Thymus (tissue), 11 donors: ENCODE results near the gene EYA4. TPM values are rescaled to one million over a fixed set of nuclear protein-coding genes. Genes with fewer than 3 reads are reported as not detected.
"Not testable (repeated sequence)": the region's sequence is repeated elsewhere in the genome, so short reads cannot be mapped to it uniquely, and the experiment has no call there.

Experiments
- DNase-seq, 9 donors: peaks; one replicate each; pipeline ENCODE4 v3.0.0-alpha.2; 2013; ENCODE audit warnings: low spot score in 9 of 9, low read depth in 6 of 9, missing footprints in 1 of 9
- H3K27ac ChIP-seq, 2 donors: one replicate each; pipeline ENCODE4 v1.5.1; 2013; ENCODE audit warnings: control low read depth in 1 of 2, low read depth in 1 of 2, low read length in 1 of 2, mild to moderate bottlenecking in 1 of 2, moderate library complexity in 1 of 2
- H3K27me3 ChIP-seq, 2 donors: one replicate each; pipeline ENCODE4 v1.5.1; 2013; ENCODE audit warnings: low read length in 1 of 2; ENCODE audit not compliant: control insufficient read depth in 2 of 2, insufficient read depth in 1 of 2
- H3K36me3 ChIP-seq, 2 donors: one replicate each; pipeline ENCODE4 v1.5.1; 2013; ENCODE audit warnings: low read length in 1 of 2, mild to moderate bottlenecking in 1 of 2, moderate library complexity in 1 of 2; ENCODE audit not compliant: control insufficient read depth in 2 of 2, insufficient read depth in 2 of 2
- H3K4me1 ChIP-seq, 2 donors: one replicate each; pipeline ENCODE4 v1.5.1; 2013; ENCODE audit warnings: low read length in 2 of 2; ENCODE audit not compliant: control insufficient read depth in 2 of 2, insufficient read depth in 2 of 2
- H3K4me3 ChIP-seq, 2 donors: one replicate each; pipeline ENCODE4 v1.5.1; 2013; ENCODE audit warnings: low read length in 2 of 2, control low read depth in 1 of 2, mild to moderate bottlenecking in 1 of 2
- H3K9me3 ChIP-seq, 2 donors: one replicate each; pipeline ENCODE4 v1.5.1; 2013; ENCODE audit warnings: low read length in 1 of 2, mild to moderate bottlenecking in 1 of 2; ENCODE audit not compliant: control insufficient read depth in 2 of 2, insufficient read depth in 1 of 2
- WGBS: extraction: QIAGEN DNeasy Blood & Tissue Kit; methylation state at CpG from one replicate; pipeline ENCODE4 v1.1.7; 2013; 5-methylcytosine and 5-hydroxymethylcytosine counted together
- polyA plus RNA-seq: library from polyadenylated mRNA; stranded (reverse); fragments of 200-250 nt; gene quantifications from one replicate; pipeline ENCODE4 v1.2.3, GENCODE V29; 2013
- total RNA-seq: library from RNA; stranded (reverse); fragments of 120-200 nt; gene quantifications from one replicate; pipeline ENCODE4 v1.2.4, GENCODE V29; 2013
- donor health status: healthy.

EYA4 gene
- total and polyA plus RNA-seq, 2 donors: 6.2 to 9.5 TPM

DNA sequence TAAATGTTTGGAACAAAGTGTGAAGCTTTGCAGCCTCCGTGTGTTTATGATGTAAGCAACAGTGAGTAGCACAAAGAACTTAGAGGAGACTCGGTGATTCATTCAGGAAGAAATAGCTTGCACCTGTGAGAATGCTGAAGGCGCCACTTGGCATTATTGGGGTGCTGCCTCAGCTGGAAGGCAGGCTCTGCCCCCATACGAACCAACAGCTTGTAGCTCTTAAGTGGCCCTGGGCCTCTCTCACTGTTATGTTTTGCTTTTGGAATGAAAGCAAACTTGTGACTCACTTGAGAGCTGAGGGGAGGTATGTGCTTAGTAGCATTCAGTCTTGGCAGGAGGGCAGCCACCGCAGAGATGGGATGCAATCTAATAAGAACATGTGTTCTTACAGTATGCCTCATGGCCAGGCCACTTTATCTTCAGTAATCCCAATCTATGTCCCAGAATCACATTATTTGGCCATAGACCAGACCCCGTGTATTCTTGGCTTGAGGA, 310.7 kb downstream of the EYA4 start:
- no peak for DNase-seq
- no peaks in the 10 kb centered on the region for H3K36me3 ChIP-seq
- H3K27ac ChIP-seq: no peak overlapping the region
- no peak overlapping the region for H3K4me3 ChIP-seq
- no peaks in the 10 kb centered on the region for H3K4me1 ChIP-seq
- no peaks in the 10 kb centered on the region for H3K27me3 ChIP-seq
- H3K9me3 ChIP-seq: no peaks in the 10 kb centered on the region
- WGBS: 87% methylated on average over 6 of the region's 6 CpGs

DNA sequence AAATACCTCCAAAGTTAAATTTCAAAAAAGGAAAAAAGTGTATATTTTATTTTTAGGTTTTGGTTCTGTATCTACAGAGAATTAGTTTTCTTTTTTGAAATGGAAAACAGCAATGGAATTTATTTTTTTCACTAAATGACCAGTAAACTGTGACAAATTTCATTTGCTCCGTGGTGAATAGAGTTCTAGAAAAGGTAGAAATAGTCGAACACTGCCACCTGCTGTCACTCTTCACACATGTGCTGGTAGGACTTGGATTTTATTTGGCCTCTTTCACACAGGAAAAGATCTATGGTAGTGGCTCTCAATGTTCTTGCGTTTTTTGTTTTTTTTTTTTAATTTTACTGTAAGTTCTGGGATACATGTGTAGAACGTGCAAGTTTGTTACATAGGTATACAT, 312.5 kb downstream of the EYA4 start:
- Histone ChIP-seq H3K27me3 (no peaks in the 10 kb centered on the region), H3K27ac (no peak overlapping the region), H3K36me3 (no peaks in the 10 kb centered on the region), H3K4me1 (no peaks in the 10 kb centered on the region), H3K9me3 (no peaks in the 10 kb centered on the region), H3K4me3 (no peak overlapping the region)
- peak in 5 of 9 donors; percentile 7 to 36 (median 19) for DNase-seq
- WGBS: 9% methylated on average over 4 of the region's 4 CpGs

DNA sequence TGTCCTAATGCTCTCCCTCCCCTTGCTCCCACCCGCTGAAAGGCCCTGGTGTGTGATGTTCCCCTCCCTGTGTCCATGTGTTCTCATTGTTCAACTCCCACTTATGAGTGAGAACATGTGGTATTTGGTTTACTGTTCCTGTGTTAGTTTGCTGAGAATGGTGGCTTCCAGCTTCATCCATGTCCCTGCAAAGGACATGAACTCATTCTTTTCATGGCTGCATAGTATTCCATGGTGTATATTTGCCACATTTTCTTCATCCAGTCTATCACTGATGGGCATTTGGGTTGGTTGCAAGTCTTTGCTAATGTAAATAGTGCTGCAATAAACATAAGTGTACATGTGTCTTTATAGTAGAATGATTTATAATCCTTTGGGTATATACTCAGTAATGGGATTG, 313.0 kb downstream of the EYA4 start:
- not testable (repeated sequence) for DNase-seq, H3K9me3 ChIP-seq, H3K4me1 ChIP-seq, H3K27me3 ChIP-seq, H3K36me3 ChIP-seq, H3K4me3 ChIP-seq, H3K27ac ChIP-seq
- WGBS: 94% methylated on average over 1 of the region's 1 CpG

DNA sequence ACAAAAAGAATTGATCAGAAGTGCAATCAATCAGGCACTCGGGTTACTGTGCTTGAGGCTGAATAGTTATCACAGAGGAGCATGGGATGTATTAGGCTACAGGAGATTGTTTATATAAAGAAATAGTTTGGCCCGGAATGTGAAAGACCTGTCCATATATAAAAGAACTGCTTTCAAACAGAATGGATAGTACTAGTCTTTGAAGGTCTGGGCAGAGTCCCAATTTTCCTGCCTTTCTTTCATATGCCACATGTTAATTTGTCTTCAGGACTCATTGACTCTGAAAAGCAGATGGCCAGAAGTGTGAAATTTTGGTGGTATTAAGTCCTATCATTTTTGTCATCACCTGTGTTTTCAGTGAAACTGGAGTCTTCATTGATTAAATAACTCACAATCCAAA, 314.5 kb downstream of the EYA4 start:
- 90% methylated on average over 2 of the region's 2 CpGs for WGBS

GRCh38 chr6:133559926-133560325, 318.8 kb downstream of the EYA4 start:
- no peaks in the 10 kb centered on the region for H3K36me3 ChIP-seq
- no peaks in the 10 kb centered on the region for H3K4me1 ChIP-seq
- no peaks in the 10 kb centered on the region for H3K27me3 ChIP-seq
- DNase-seq: no peak
- H3K27ac ChIP-seq: no peak overlapping the region
- no peaks in the 10 kb centered on the region for H3K9me3 ChIP-seq
- 91% methylated on average over 2 of the region's 2 CpGs for WGBS
- no peak overlapping the region for H3K4me3 ChIP-seq

More for the DNA sequence above, 314.5 kb downstream of the EYA4 start:
- Histone ChIP-seq H3K36me3 (no peaks in the 10 kb centered on the region), H3K9me3 (no peaks in the 10 kb centered on the region), H3K4me1 (no peaks in the 10 kb centered on the region), H3K4me3 (no peak overlapping the region), H3K27me3 (no peaks in the 10 kb centered on the region), H3K27ac (no peak overlapping the region)
- DNase-seq: no peak

DNA sequence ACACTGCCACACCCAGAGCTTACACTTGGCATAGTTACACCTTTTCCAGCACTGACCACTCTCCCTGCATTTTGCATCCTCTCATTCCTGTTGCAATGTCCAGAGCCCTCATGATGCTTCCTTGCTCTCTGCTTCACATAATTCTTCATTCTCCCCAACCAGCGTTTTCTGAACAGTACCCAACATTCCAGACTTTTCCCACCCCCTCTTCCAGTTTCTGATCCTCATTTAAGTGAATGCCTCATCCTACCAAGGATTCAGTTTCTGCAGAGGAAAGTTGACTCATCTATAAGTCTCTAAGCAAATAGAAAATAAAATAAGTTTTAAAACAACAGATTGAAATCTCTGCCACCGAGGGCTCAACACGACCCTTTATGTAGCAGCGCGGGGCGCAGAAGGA, 326.5 kb downstream of the EYA4 start:
- no peak overlapping the region for H3K4me3 ChIP-seq
- DNase-seq: no peak
- no peaks in the 10 kb centered on the region for H3K9me3 ChIP-seq
- H3K4me1 ChIP-seq: no peaks in the 10 kb centered on the region
- H3K27ac ChIP-seq: no peak overlapping the region
- H3K36me3 ChIP-seq: no peaks in the 10 kb centered on the region
- WGBS: 91% methylated on average over 6 of the region's 6 CpGs
- peaks cover 0 to 2% of the 10 kb centered on the region in 2 donors for H3K27me3 ChIP-seq

GRCh38 chr6:133568970-133569889, 328.1 kb downstream of the EYA4 start:
- Histone ChIP-seq H3K27ac (no peak overlapping the region), H3K4me3 (no peak overlapping the region), H3K4me1 (no peaks in the 10 kb centered on the region), H3K9me3 (no peaks in the 10 kb centered on the region), H3K27me3 (peaks cover 0 to 2% of the 10 kb centered on the region in 2 donors), H3K36me3 (no peaks in the 10 kb centered on the region)
- WGBS: 8% methylated on average over 18 of the region's 18 CpGs
- peak in 2 of 9 donors; percentile 6 to 10 for DNase-seq

GRCh38 chr6:133571681-133572080, 330.5 kb downstream of the EYA4 start:
- peaks cover 0 to 2% of the 10 kb centered on the region in 2 donors for H3K27me3 ChIP-seq
- no peaks in the 10 kb centered on the region for H3K36me3 ChIP-seq
- H3K4me3 ChIP-seq: no peak overlapping the region
- H3K9me3 ChIP-seq: no peaks in the 10 kb centered on the region
- WGBS: 66% methylated on average over 3 of the region's 3 CpGs
- H3K27ac ChIP-seq: no peak overlapping the region
- no peak for DNase-seq
- H3K4me1 ChIP-seq: no peaks in the 10 kb centered on the region

DNA sequence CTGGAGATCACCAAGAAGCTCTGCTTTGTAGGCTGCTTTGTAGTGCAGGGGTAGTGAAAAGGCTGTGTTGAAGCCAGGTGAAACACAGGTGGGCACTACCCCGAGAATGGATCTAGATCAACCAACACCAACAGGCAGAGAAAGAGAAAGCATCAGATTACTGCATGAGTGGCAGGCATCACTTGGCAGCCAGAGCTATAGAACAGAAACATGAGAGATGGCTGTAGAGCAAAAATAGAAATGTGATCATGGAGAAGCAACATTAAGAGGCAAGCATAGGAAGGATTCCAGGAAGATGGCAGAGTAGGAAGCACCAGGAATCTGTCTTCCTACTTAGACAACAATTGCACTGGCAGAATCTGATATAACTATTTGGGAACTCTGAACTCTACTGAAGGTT, 336.7 kb downstream of the EYA4 start:
- no peak overlapping the region for H3K27ac ChIP-seq
- no peak for DNase-seq
- no peaks in the 10 kb centered on the region for H3K27me3 ChIP-seq
- no peak overlapping the region for H3K4me3 ChIP-seq
- WGBS: 0% methylated on average over 1 of the region's 1 CpG
- H3K9me3 ChIP-seq: no peaks in the 10 kb centered on the region
- no peaks in the 10 kb centered on the region for H3K4me1 ChIP-seq
- H3K36me3 ChIP-seq: no peaks in the 10 kb centered on the region
